HL-60 (cell line): ENCODE data around the gene INTS1.

Experiments used
- DNase-seq, 2 experiments: peaks; one replicate each; pipeline ENCODE4 v3.0.0-alpha.2; 2010 to 2020; ENCODE audit warnings: low read depth in 1 of 2, low spot score in 1 of 2
- H3K27ac ChIP-seq: fragments of 250-450 bp; sonication (Bioruptor Pico); replicated peaks from 2 replicates; pipeline ENCODE4 v1.5.1; 2020; ENCODE audit warnings: mild to moderate bottlenecking, moderate library complexity
- H3K27me3 ChIP-seq: fragments of 250-450 bp; sonication (Bioruptor Pico); 2 replicates; pipeline ENCODE4 v1.5.1; 2021; ENCODE audit warnings: mild to moderate bottlenecking, moderate library complexity; ENCODE audit not compliant: insufficient read depth, poor library complexity, severe bottlenecking
- H3K4me3 ChIP-seq: replicated peaks from 2 replicates; pipeline ENCODE4 v1.5.1; 2011; ENCODE audit warnings: mild to moderate bottlenecking, control low read depth, low read length; ENCODE audit not compliant: insufficient read depth
- CTCF ChIP-seq: IDR thresholded peaks from one replicate; pipeline ENCODE4 v1.5.1; 2011; ENCODE audit warnings: low read length, control low read depth, inconsistent platforms; ENCODE audit not compliant: insufficient read depth
- GABPA ChIP-seq: IDR thresholded peaks from 2 replicates; pipeline ENCODE4 v1.6.1; 2012; ENCODE audit warnings: low read depth
- POLR2AphosphoS5 ChIP-seq: IDR thresholded peaks from 2 replicates; pipeline ENCODE4 v1.6.1; 2012; ENCODE audit warnings: low read depth
- REST ChIP-seq: IDR thresholded peaks from 2 replicates; pipeline ENCODE4 v1.6.1; 2012; ENCODE audit warnings: low read depth; ENCODE audit not compliant: insufficient replicate concordance
- SPI1 ChIP-seq: IDR thresholded peaks from 2 replicates; pipeline ENCODE4 v1.6.1; 2012; ENCODE audit warnings: low read depth, mild to moderate bottlenecking, borderline replicate concordance

INTS1 gene

GRCh38 chr7:1535100-1535458 is 30.9 kb upstream of the INTS1 start:
- Histone ChIP-seq H3K27ac (no peak overlapping the region), H3K27me3 (no peaks in the 10 kb centered on the region), H3K4me3 (no peak overlapping the region)
- no peak for DNase-seq
- TF ChIP-seq REST, result no peak
- no peak for TF ChIP-seq POLR2AphosphoS5
- TF ChIP-seq SPI1, result no peak
- TF ChIP-seq CTCF, result no peak
- no peak for TF ChIP-seq GABPA

GRCh38 chr7:1534330-1535099 is 30.3 kb upstream of the INTS1 start:
- H3K4me3 ChIP-seq, result no peak overlapping the region
- no peak overlapping the region for H3K27ac ChIP-seq
- H3K27me3 ChIP-seq, result no peaks in the 10 kb centered on the region
- no peak for DNase-seq
- TF ChIP-seq POLR2AphosphoS5, result no peak
- no peak for TF ChIP-seq REST
- no peak for TF ChIP-seq GABPA
- no peak for TF ChIP-seq CTCF
- TF ChIP-seq SPI1, result no peak

GRCh38 chr7:1533547-1534329 is 29.5 kb upstream of the INTS1 start:
- peak in 1 of 2 experiments; percentile 66 for DNase-seq
- TF ChIP-seq GABPA (no peak), SPI1 (no peak), REST (no peak), POLR2AphosphoS5 (no peak), CTCF (no peak)
- Histone ChIP-seq H3K27me3 (no peaks in the 10 kb centered on the region), H3K4me3 (peak overlapping the region; percentile 68; the same call in 1 of the 2 replicates), H3K27ac (peak overlapping the region; percentile 91)
